B cell (primary cell): ENCODE data around the gene KAZN.
A peak's percentile ranks its signal among the peaks of the same experiment; 100 is the strongest.

ENCODE experiments used
- EZH2 ChIP-seq: IDR thresholded peaks from 2 replicates; pipeline ENCODE4 v1.6.1; 2012; ENCODE audit warnings: borderline replicate concordance, low read depth, mild to moderate bottlenecking, moderate library complexity, low read length; ENCODE audit not compliant: insufficient read depth, poor library complexity, severe bottlenecking
- TF ChIP-seq, protein P1 (sequence below): fragments of 200-600 bp; IDR thresholded peaks from one replicate; pipeline ENCODE4 v1.8.0; 2022; ENCODE audit warnings: antibody characterized with exemption, mild to moderate bottlenecking

DNA sequence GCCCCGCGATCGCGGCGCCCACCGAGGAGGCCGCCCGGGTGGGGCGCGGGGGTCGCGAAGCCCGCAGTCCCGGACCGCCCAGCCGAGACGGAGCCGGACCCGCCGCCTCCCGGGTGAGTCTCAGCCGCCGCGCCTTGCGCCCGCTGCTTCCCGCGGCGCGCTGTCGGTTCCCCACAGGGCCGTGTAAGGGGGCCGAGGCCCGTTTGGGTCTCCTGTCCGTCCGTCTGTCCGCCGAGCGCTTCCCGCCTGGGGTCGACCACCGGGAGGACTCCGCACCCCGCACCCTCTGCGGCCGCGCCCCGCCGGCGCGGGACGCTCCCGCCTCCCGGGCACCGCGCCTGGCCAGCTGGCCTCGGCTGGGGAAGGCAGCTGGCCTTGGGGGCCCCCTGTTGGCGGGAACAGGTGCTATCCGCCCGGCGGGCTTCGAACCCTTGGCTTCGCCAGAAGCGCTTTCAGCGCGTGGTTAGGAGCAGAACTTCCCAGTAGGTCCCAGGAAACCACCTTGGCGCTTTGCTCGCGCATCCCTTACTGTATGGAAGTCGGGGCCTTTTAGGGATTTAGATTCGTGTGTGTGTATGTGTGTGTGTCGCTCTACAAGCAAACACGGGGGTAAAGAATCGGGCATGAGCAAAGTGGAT, 555.5 kb downstream of the KAZN start:
- TF ChIP-seq, protein P1, sequence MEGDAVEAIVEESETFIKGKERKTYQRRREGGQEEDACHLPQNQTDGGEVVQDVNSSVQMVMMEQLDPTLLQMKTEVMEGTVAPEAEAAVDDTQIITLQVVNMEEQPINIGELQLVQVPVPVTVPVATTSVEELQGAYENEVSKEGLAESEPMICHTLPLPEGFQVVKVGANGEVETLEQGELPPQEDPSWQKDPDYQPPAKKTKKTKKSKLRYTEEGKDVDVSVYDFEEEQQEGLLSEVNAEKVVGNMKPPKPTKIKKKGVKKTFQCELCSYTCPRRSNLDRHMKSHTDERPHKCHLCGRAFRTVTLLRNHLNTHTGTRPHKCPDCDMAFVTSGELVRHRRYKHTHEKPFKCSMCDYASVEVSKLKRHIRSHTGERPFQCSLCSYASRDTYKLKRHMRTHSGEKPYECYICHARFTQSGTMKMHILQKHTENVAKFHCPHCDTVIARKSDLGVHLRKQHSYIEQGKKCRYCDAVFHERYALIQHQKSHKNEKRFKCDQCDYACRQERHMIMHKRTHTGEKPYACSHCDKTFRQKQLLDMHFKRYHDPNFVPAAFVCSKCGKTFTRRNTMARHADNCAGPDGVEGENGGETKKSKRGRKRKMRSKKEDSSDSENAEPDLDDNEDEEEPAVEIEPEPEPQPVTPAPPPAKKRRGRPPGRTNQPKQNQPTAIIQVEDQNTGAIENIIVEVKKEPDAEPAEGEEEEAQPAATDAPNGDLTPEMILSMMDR = peak; percentile 34
- no peak for TF ChIP-seq EZH2
